ENCODE measurements around the gene B3GNT7. TPM values are rescaled to one million over a fixed set of nuclear protein-coding genes. Genes with fewer than 3 reads are reported as not detected.

Gene B3GNT7
- total and polyA plus RNA-seq, 2 experiments from 2014 or later: 44.2 to 89.4 TPM

- Histone ChIP-seq H3K4me1 (ENCODE audit: insufficient read depth) (peaks cover 52% of the 10 kb centered on the region), H2AFZ (no peak overlapping the region), H3F3A (replicated peaks; ENCODE audit: low read depth) (peaks cover 29% of the 10 kb centered on the region), H3K79me2 (replicated peaks; ENCODE audit: insufficient read depth) (no peaks in the 10 kb centered on the region), H3K36me3 (ENCODE audit: insufficient read depth) (no peaks in the 10 kb centered on the region), H3K27ac (ENCODE audit: low read depth) (peak overlapping the region; percentile 99), H4K20me1 (replicated peaks; ENCODE audit: insufficient read depth) (no peaks in the 10 kb centered on the region), H3K27me3 (ENCODE audit: insufficient read depth) (no peaks in the 10 kb centered on the region), H3K9me2 (ENCODE audit: insufficient read depth) (no peaks in the 10 kb centered on the region), H3K4me3 (peak overlapping the region; percentile 43), H3K4me2 (peak overlapping the region; percentile 79)
- peaks cover 28% of the 10 kb centered on the region for H3K27me3 Mint-ChIP-seq (ENCODE audit: insufficient read depth, low read depth, poor library complexity)
- H3K9me3 Mint-ChIP-seq: no peaks in the 10 kb centered on the region
- ATAC-seq: peak; percentile 29; the same call in 1 of the 3 replicates
- peaks cover 8% of the 10 kb centered on the region; the same call in 2 of the 3 replicates for H3K36me3 Mint-ChIP-seq (ENCODE audit: low read depth)
- peak overlapping the region; percentile 57 for H3K4me3 Mint-ChIP-seq
- no peak for DNase-seq (ENCODE audit: low spot score)
- TF ChIP-seq REST (IDR thresholded peaks at IDR 0.05; ENCODE audit: unreplicated experiment) (no peak), CREB1 (CRISPR knock-in tag; IDR thresholded peaks at IDR 0.05; ENCODE audit: low read depth) (no peak), ETS1 (IDR thresholded peaks at IDR 0.05) (no peak), ZNF114 (CRISPR knock-in tag; IDR thresholded peaks at IDR 0.05) (no peak), NANOG (IDR thresholded peaks at IDR 0.05; ENCODE audit: borderline replicate concordance) (0 out of 2 replicates have a peak, but pooled peaks have one; percentile 15), EZH2 (IDR thresholded peaks at IDR 0.05; ENCODE audit: low read depth, unreplicated experiment) (no peak), POLR2AphosphoS5 (IDR thresholded peaks at IDR 0.05; ENCODE audit: low read depth) (0 out of 2 replicates have a peak, but pooled peaks have one; percentile 19), CTCF (conservative IDR thresholded peaks at IDR 0.05; ENCODE audit: low read depth in 2 of 2) (no peak)
- peaks cover 52% of the 10 kb centered on the region for H3K4me1 Mint-ChIP-seq
- H3K27ac Mint-ChIP-seq: peak overlapping the region; percentile 95
Observed at GRCh38 chr2:231370429-231370748, 25.1 kb upstream of the B3GNT7 start.
